Thyroid gland (tissue), 4 donors: ENCODE measurements around the gene TPRG1. TPM values are rescaled to one million over a fixed set of nuclear protein-coding genes. Genes with fewer than 3 reads are reported as not detected.

ENCODE experiments used
- DNase-seq, 2 donors: peaks; one replicate each; pipeline ENCODE4 v3.0.0-alpha.2; 2019
- H3K27ac ChIP-seq, 3 donors: fragments of 200-600 bp; sonication (generic); 1 replicate in 2 of 3; 2 replicates in 1 of 3; pipeline ENCODE4 v1.5.1; 2016 to 2019; ENCODE audit warnings: mild to moderate bottlenecking in 1 of 3, moderate library complexity in 1 of 3
- H3K27me3 ChIP-seq: fragments of 200-600 bp; sonication (generic); one replicate; pipeline ENCODE4 v1.5.1; 2019
- H3K36me3 ChIP-seq, 2 donors: fragments of 200-600 bp; sonication (generic); one replicate each; pipeline ENCODE4 v1.5.1; 2016 to 2019
- H3K4me1 ChIP-seq, 2 donors: fragments of 200-600 bp; sonication (generic); one replicate each; pipeline ENCODE4 v1.5.1; 2017 to 2019
- H3K4me3 ChIP-seq, 3 donors: fragments of 200-600 bp; sonication (generic); replicated peaks in 1 of 3; 1 replicate in 2 of 3; 2 replicates in 1 of 3; pipeline ENCODE4 v1.5.1; 2016; ENCODE audit warnings: mild to moderate bottlenecking in 1 of 3
- H3K9me3 ChIP-seq: fragments of 200-600 bp; sonication (generic); one replicate; pipeline ENCODE4 v1.5.1; 2017
- CTCF ChIP-seq, 6 experiments: fragments of 200-600 bp in 3 of 6; fragments of 450-650 bp in 3 of 6; sonication (generic) in 3 of 6; IDR thresholded peaks; one replicate each; pipeline ENCODE4 v1.5.1; 2016 to 2019; ENCODE audit warnings: antibody characterized with exemption in 6 of 6, mild to moderate bottlenecking in 2 of 6, inconsistent platforms in 1 of 6, moderate library complexity in 1 of 6
- POLR2A ChIP-seq, 2 donors: fragments of 450-650 bp; IDR thresholded peaks; one replicate each; pipeline ENCODE4 v1.6.1; 2017; ENCODE audit warnings: antibody characterized with exemption in 2 of 2, mild to moderate bottlenecking in 2 of 2, moderate library complexity in 1 of 2
- WGBS, 2 donors: methylation state at CpG; one replicate each; pipeline ENCODE4 v1.1.5; 2017; 5-methylcytosine and 5-hydroxymethylcytosine counted together
- intact Hi-C: fragments of 100-400 bp; cut with DNase I; formaldehyde crosslinking; loops from one replicate; pipeline ENCODE4 v1.15.1; 2023
- total RNA-seq, 4 donors: library from RNA; depleted of rRNA; stranded (reverse); fragments of >200 nt; gene quantifications; one replicate each; pipeline ENCODE4 v1.2.3, GENCODE V29; 2016

Gene TPRG1
- total RNA-seq, 4 donors from 2014 or later = 2.0 to 10.5 (median 5.7) TPM

- intact Hi-C loops = no loop called here
- H3K27me3 ChIP-seq = no peaks in the 10 kb centered on the region
- H3K36me3 ChIP-seq = no peaks in the 10 kb centered on the region
- no peaks in the 10 kb centered on the region for H3K9me3 ChIP-seq
- WGBS, 2 donors = 83 to 90% methylated on average over 6 of the region's 6 CpGs
- no peak overlapping the region for H3K27ac ChIP-seq
- DNase-seq = no peak
- TF ChIP-seq CTCF (IDR thresholded peaks at IDR 0.05) = no peak
- no peak for TF ChIP-seq POLR2A (IDR thresholded peaks at IDR 0.05)
- no peak overlapping the region for H3K4me3 ChIP-seq
- no peaks in the 10 kb centered on the region for H3K4me1 ChIP-seq
Observed at GRCh38 chr3:189331002-189331418, 159.2 kb downstream of the TPRG1 start.

- Histone ChIP-seq H3K4me1 (no peaks in the 10 kb centered on the region), H3K4me3 (no peak overlapping the region), H3K27me3 (no peaks in the 10 kb centered on the region), H3K36me3 (no peaks in the 10 kb centered on the region), H3K27ac (no peak overlapping the region), H3K9me3 (no peaks in the 10 kb centered on the region)
- WGBS, 2 donors = 82 to 95% methylated on average over 3 of the region's 3 CpGs
- TF ChIP-seq POLR2A (IDR thresholded peaks at IDR 0.05) = no peak
- no peak for TF ChIP-seq CTCF (IDR thresholded peaks at IDR 0.05)
- intact Hi-C loops = no loop called here
- DNase-seq = no peak
Observed at GRCh38 chr3:189334064-189334920, 162.5 kb downstream of the TPRG1 start.

DNA sequence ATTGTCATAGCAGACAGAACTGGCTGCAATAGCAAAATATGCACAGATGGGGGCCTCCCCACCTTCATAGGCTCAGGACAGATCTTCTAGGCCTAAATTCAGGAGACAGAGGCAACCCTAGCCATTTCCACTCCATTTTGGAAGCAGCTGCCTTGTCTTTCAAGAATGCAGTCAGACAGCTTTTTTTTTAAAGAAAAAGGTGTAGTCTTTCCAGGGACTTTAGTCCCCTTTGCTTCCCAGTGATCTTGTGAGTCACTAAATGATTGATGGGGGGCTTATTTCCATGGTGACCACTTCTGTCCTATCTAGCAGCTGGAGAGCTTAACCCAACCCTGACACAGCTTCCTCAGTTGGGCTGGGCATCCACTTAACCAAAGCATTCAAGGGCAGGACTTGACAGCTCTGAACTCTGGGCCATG lies 165.9 kb downstream of the TPRG1 start:
- intact Hi-C loops = no loop called here

GRCh38 chr3:189338366-189338765 lies 166.6 kb downstream of the TPRG1 start:
- Histone ChIP-seq H3K9me3 (no peaks in the 10 kb centered on the region), H3K36me3 (no peaks in the 10 kb centered on the region), H3K4me3 (no peak overlapping the region), H3K27ac (no peak overlapping the region), H3K4me1 (no peaks in the 10 kb centered on the region), H3K27me3 (no peaks in the 10 kb centered on the region)
- DNase-seq = no peak
- intact Hi-C loops = no loop called here
- no peak for TF ChIP-seq POLR2A (IDR thresholded peaks at IDR 0.05)
- no peak for TF ChIP-seq CTCF (IDR thresholded peaks at IDR 0.05)
- 82 to 89% methylated on average over 4 of the region's 4 CpGs for WGBS, 2 donors

More for the DNA sequence above, 165.9 kb downstream of the TPRG1 start:
- H3K4me1 ChIP-seq = no peaks in the 10 kb centered on the region
- DNase-seq = no peak
- H3K36me3 ChIP-seq = no peaks in the 10 kb centered on the region
- H3K27me3 ChIP-seq = no peaks in the 10 kb centered on the region
- H3K27ac ChIP-seq = no peak overlapping the region
- no peak for TF ChIP-seq CTCF (IDR thresholded peaks at IDR 0.05)
- TF ChIP-seq POLR2A (IDR thresholded peaks at IDR 0.05) = no peak
- no peak overlapping the region for H3K4me3 ChIP-seq
- H3K9me3 ChIP-seq = no peaks in the 10 kb centered on the region

DNA sequence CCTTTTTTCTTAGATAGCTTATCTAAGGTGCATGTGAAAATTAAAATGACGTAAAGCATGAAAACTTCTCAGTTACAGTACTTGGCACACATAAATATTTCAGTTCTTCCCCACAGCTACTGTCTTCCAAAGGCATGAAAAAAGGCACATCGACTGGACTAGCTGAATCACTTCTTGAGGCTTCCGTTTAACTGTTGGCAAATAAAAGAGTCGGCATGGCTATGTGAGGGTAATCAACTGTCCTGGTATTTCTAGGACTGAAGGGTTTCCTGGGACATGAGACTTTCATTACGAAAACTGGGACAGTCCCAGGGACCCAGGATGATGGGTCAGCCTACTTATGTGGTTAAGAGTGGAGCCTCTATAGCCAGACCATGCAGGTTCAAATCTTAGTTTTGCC lies 168.2 kb downstream of the TPRG1 start:
- no peak for DNase-seq
- TF ChIP-seq POLR2A (IDR thresholded peaks at IDR 0.05) (no peak), CTCF (IDR thresholded peaks at IDR 0.05) (no peak)
- H3K27ac ChIP-seq = no peak overlapping the region
- H3K9me3 ChIP-seq = no peaks in the 10 kb centered on the region
- WGBS, 2 donors = 84 to 93% methylated on average over 5 of the region's 5 CpGs
- no peaks in the 10 kb centered on the region for H3K27me3 ChIP-seq
- no peaks in the 10 kb centered on the region for H3K4me1 ChIP-seq
- intact Hi-C loops = no loop called here
- no peaks in the 10 kb centered on the region for H3K36me3 ChIP-seq
- H3K4me3 ChIP-seq = no peak overlapping the region
